HG03097 (cell line): Measurements from ENCODE around the gene MRPL4.

Experiments used
- ATAC-seq: cut with Tn5 transposase; IDR thresholded peaks from one replicate; pipeline ENCODE4 v1.9.1; 2021; ENCODE audit not compliant: unreplicated experiment, low FRiP score

The MRPL4 gene

GRCh38 chr19:10285393-10285792 lies 33.4 kb downstream of the MRPL4 start:
- no peak for ATAC-seq

GRCh38 chr19:10286803-10287737 lies 35.1 kb downstream of the MRPL4 start, which contains the start of gene ICAM4:
ICAM4 (plus strand) TSS chr19:10286955; CDS start chr19:10287013, 58 bp downstream.
- no peak for ATAC-seq

GRCh38 chr19:10288662-10289166 lies 36.7 kb downstream of the MRPL4 start:
- ATAC-seq, result no peak

DNA sequence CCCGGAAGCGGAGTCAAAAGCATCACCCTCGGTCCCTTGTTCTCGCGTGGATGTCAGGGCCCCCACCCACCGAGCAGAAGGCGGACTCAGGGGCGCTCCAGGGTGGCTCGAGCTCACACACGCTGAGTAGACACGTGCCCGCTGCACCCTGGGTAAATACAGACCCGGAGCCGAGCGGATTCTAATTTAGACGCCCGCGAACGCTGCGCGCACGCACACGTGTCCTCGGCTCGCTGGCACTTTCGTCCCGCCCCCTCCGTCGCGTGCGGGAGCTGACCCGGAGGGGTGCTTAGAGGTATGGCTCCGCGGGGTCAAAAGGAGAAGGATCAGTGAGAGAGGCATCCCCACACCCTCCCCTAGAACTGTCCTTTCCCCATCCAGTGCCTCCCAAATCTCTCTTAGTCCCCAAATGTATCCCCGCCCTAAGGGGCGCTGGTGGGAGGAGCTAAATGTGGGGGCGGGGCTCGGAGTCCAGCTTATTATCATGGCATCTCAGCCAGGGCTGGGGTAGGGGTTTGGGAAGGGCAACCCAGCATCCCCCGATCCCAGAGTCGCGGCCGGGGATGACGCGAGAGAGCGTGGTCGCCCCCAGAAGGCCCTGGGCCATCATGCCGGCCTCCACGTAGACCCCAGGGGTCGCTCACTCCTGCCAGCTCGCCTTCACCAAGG lies 37.3 kb downstream of the MRPL4 start:
- ATAC-seq, result no peak

DNA sequence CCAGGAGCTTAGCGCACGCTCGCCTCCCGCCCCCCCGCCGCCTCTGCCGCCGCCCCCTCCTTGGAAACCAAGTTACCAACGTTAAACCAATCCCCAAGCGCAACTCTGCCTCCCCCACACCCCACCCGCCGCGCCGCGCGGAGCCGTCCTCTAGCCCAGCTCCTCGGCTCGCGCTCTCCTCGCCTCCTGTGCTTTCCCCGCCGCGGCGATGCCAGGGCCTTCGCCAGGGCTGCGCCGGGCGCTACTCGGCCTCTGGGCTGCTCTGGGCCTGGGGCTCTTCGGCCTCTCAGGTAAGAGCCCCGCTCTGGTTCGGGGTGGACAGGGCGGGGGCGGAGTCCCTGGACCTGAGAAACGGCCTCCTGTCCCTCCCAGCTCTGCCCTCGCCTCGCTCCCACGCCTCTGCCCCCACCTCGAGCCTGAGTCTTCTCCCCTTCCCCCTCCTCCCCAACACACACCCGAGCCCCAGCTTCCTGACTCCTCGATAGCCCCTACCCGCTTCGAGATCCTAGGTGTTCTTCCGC lies 37.9 kb downstream of the MRPL4 start, which contains the start of gene ICAM5:
ICAM5 (plus strand) TSS at position 117 of the 521 bp plus-strand sequence; CDS start at position 209, 92 bp downstream.
- no peak for ATAC-seq

DNA sequence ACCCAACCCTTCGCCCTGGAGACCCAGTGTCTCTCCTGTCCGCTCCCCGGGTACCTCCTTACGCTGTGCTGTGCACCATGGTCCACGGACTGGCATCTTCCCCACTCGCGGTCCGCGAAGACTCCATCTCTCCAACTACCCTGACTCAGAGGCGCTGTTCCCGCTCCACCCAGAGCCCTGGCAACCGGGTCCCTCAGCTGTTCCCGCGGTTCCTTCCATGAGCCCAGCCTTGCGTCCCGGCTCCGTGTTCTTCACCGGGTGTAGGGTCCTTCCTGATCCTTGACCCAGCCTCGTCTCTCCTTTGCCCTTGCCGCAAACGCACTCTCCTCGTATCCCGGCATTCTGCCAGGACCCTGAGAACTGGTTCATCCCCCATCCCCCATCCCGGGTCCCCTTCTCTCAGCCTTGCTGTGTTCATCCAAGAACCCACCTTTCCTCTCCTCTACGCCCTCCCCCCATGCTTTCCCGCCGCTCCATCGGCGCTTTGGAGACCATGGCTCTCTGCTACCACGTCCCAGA lies 38.4 kb downstream of the MRPL4 start:
- ATAC-seq, result no peak

GRCh38 chr19:10290876-10291553 lies 39.0 kb downstream of the MRPL4 start:
- ATAC-seq, result no peak

DNA sequence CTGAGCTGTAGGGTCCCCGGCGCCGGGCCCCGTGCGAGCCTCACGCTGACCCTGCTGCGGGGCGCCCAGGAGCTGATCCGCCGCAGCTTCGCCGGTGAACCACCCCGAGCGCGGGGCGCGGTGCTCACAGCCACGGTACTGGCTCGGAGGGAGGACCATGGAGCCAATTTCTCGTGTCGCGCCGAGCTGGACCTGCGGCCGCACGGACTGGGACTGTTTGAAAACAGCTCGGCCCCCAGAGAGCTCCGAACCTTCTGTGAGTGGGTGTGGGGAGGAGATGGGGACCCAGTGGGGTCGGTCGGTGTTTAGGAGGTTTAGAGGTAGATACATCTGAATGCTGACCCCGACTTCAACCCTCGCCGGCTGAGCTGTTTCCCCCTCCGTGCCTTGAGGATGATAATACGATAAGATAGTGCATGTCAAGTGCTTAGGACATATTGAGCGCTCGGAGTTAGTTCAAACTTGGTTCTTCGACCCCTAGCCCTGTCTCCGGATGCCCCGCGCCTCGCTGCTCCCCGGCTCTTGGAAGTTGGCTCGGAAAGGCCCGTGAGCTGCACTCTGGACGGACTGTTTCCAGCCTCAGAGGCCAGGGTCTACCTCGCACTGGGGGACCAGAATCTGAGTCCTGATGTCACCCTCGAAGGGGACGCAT lies 39.7 kb downstream of the MRPL4 start:
- no peak for ATAC-seq

GRCh38 chr19:10292206-10292788 lies 40.3 kb downstream of the MRPL4 start:
- peak; percentile 36 for ATAC-seq

GRCh38 chr19:10292789-10293636 lies 41.0 kb downstream of the MRPL4 start:
- peak; percentile 4 for ATAC-seq

GRCh38 chr19:10293637-10294367 lies 41.8 kb downstream of the MRPL4 start:
- no peak for ATAC-seq

- no peak for ATAC-seq
Measured at GRCh38 chr19:10294368-10294697, 42.3 kb downstream of the MRPL4 start.

DNA sequence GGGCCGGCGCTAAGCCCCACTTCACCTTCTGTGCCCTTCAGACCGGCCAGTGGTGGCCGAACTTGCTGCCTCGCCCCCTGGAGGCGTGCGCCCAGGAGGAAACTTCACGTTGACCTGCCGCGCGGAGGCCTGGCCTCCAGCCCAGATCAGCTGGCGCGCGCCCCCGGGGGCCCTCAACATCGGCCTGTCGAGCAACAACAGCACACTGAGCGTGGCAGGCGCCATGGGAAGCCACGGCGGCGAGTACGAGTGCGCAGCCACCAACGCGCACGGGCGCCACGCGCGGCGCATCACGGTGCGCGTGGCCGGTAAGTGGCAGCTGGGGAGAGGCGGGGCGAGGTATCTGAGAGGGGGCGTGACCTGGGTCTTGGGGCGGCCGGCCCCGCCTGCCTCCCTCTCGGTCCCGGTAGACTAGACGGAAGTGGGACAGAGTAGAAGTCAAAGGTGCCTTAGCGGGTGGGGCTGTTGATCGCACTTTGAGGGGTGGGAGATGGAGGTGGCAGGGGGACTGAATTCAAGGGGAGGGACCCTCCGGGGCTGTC lies 43.4 kb downstream of the MRPL4 start:
- peak; percentile 42 for ATAC-seq

GRCh38 chr19:10295847-10296591 lies 44.0 kb downstream of the MRPL4 start:
- no peak for ATAC-seq

DNA sequence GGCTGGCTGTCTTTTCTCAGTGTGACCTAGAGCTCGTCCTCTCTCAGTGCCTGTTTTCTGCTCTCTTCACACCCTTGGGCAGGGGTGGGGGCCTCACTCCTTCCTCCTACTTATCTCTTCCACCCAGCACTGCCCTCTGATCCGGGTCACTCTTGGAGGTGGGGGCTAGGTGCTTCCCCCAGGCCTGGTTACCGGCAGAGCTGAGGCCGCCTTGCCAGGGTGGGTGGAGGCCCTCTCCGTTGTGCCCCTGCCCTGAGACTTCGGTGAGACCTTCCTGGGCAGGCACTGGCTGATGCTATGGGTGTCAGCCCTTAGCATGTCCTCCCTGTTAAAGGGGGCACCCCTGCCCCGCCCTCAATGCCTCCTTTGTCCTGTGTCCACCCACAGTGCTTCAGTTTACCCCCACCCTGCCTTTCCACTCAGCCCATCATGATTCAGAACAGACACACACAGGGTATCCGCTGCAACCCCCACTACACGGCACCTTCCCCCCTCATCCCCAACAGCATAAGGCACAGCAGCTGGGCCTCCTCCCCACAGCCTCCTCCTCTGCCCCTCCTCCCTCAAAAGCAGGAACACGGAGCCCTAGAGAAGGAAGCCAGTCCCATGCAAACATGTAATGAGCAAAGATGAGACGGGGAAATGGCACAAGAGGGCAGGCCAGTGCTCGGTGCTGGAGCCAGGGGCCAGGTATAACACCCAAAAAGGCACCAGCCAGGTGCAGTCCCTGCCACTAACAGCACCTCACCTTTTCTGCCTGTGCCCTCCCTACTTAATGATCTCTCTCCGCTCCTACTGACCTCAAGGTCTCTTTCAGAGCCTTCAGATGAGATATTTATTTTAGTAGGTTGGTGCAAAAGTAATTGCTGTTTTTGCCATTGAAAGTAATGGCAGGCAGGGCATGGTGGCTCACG lies 47.8 kb downstream of the MRPL4 start:
- ATAC-seq, result no peak
